Measurements from ENCODE around the gene NABP2. TPM values are rescaled to one million over a fixed set of nuclear protein-coding genes. Genes with fewer than 3 reads are reported as not detected.
A peak's percentile ranks its signal among the peaks of the same experiment; 100 is the strongest.

The NABP2 gene
- total and polyA plus RNA-seq, 8 donors = 14.1 to 23.6 (median 17.5) TPM

GRCh38 chr12:56236985-56237384, 12.8 kb downstream of the NABP2 start:
- no peak for ATAC-seq
- TF ChIP-seq CTCF (IDR thresholded peaks at IDR 0.05) = no peak
- no peak for FAIRE-seq
- no peaks in the 10 kb centered on the region for H3K27me3 ChIP-seq
- no peak overlapping the region for H3K27ac ChIP-seq
- WGBS, 2 donors = 65 to 66% methylated on average over 4 to 5 of the region's 5 CpGs
- H3K4me3 ChIP-seq = no peak overlapping the region
- no peaks in the 10 kb centered on the region for H3K9me3 ChIP-seq
- intact Hi-C loops (cut with DNase I) = no loop called here
- peaks cover 0 to 11% (median 3%) of the 10 kb centered on the region in 3 donors for H3K4me1 ChIP-seq
- DNase-seq = no peak
- no peaks in the 10 kb centered on the region for H3K36me3 ChIP-seq

- H3K27ac ChIP-seq = no peak overlapping the region
- intact Hi-C loops (cut with DNase I) = no loop called here
- H3K36me3 ChIP-seq = no peaks in the 10 kb centered on the region
- no peak for DNase-seq
- no peaks in the 10 kb centered on the region for H3K27me3 ChIP-seq
- peaks cover 0 to 11% (median 3%) of the 10 kb centered on the region in 3 donors for H3K4me1 ChIP-seq
- TF ChIP-seq CTCF (IDR thresholded peaks at IDR 0.05) = no peak
- no peak for FAIRE-seq
- WGBS, 2 donors = 78 to 84% methylated on average over 11 of the region's 11 CpGs
- H3K9me3 ChIP-seq = no peaks in the 10 kb centered on the region
- H3K4me3 ChIP-seq = no peak overlapping the region
- ATAC-seq = no peak
Measured at GRCh38 chr12:56237552-56237951, 13.4 kb downstream of the NABP2 start.

- 77 to 81% methylated on average over 9 of the region's 9 CpGs for WGBS, 2 donors
- Histone ChIP-seq H3K9me3 (no peaks in the 10 kb centered on the region), H3K4me3 (no peak overlapping the region), H3K27ac (no peak overlapping the region), H3K4me1 (peaks cover 0 to 13% (median 6%) of the 10 kb centered on the region in 3 donors), H3K36me3 (peaks cover 0 to 36% (median 10%) of the 10 kb centered on the region in 3 donors), H3K27me3 (no peaks in the 10 kb centered on the region)
- no peak for TF ChIP-seq CTCF (IDR thresholded peaks at IDR 0.05)
- no peak for DNase-seq
- intact Hi-C loops (cut with DNase I) = no loop called here
- no peak for FAIRE-seq
- ATAC-seq = no peak
Measured at GRCh38 chr12:56241424-56242303, 17.5 kb downstream of the NABP2 start.

- peaks cover 0 to 45% (median 19%) of the 10 kb centered on the region in 3 donors for H3K36me3 ChIP-seq
- peak overlapping the region in 1 of 4 donors; percentile 27 for H3K27ac ChIP-seq
- H3K4me3 ChIP-seq = no peak overlapping the region
- H3K4me1 ChIP-seq = peaks cover 0 to 13% (median 6%) of the 10 kb centered on the region in 3 donors
- no peak for TF ChIP-seq CTCF (IDR thresholded peaks at IDR 0.05)
- DNase-seq (no peak), ATAC-seq (no peak), FAIRE-seq (no peak)
- intact Hi-C loops (cut with DNase I) = no loop called here
- 74 to 85% methylated on average over 13 of the region's 13 CpGs for WGBS, 2 donors
- H3K9me3 ChIP-seq = no peaks in the 10 kb centered on the region
- H3K27me3 ChIP-seq = no peaks in the 10 kb centered on the region
Measured at GRCh38 chr12:56242986-56243385, 18.8 kb downstream of the NABP2 start.

- FAIRE-seq = no peak
- H3K27ac ChIP-seq = peak overlapping the region in 2 of 4 donors; percentile 9 to 27
- peaks cover 0 to 13% (median 6%) of the 10 kb centered on the region in 3 donors for H3K4me1 ChIP-seq
- intact Hi-C loops (cut with DNase I) = no loop called here
- no peak overlapping the region for H3K4me3 ChIP-seq
- H3K27me3 ChIP-seq = no peaks in the 10 kb centered on the region
- peak in 4 of 6 donors; percentile 62 to 80 (median 78) for DNase-seq
- TF ChIP-seq CTCF (IDR thresholded peaks at IDR 0.05) = no peak
- H3K9me3 ChIP-seq = no peaks in the 10 kb centered on the region
- 3 to 15% methylated on average over 3 of the region's 3 CpGs for WGBS, 2 donors
- ATAC-seq = peak; percentile 71 to 89 (median 78)
- peaks cover 0 to 53% (median 25%) of the 10 kb centered on the region in 3 donors for H3K36me3 ChIP-seq
Measured at GRCh38 chr12:56243731-56244181, 19.6 kb downstream of the NABP2 start.
